A673 (cell line): ENCODE results near the gene ABCG1. TPM values are rescaled to one million over a fixed set of nuclear protein-coding genes. Genes with fewer than 3 reads are reported as not detected.

Experiments used
- BruUV-seq: library from RNA; stranded (reverse); fragments of 400-500 nt; replicated peaks from 2 replicates; lab custom pipeline; 2021; lab: Mats Ljungman, UMichigan
- CTCF ChIA-PET: fragments of 300-600 bp; sonication (Branson Sonifier 250); formaldehyde crosslinking; loops from one replicate; lab custom pipeline; 2022; ENCODE audit warnings: antibody characterized with exemption; lab: Charles Lee
- POLR2A ChIA-PET: fragments of 300-600 bp; sonication (Branson Sonifier 250); formaldehyde crosslinking; loops from one replicate; lab custom pipeline; 2022; ENCODE audit warnings: antibody characterized with exemption; ENCODE audit not compliant: low non-redundant PET; lab: Charles Lee
- DNase-seq: peaks from one replicate; pipeline ENCODE4 v3.0.0-alpha.2; 2015; ENCODE audit warnings: low spot score
- H3K27ac ChIP-seq: fragments of 200-600 bp; sonication (generic); 2 replicates; pipeline ENCODE4 v1.5.1; 2016; ENCODE audit warnings: mixed run types, low read depth, mild to moderate bottlenecking, mixed read lengths, antibody characterized with exemption, low read length; ENCODE audit not compliant: poor library complexity, severe bottlenecking
- H3K27me3 ChIP-seq: fragments of 200-600 bp; sonication (generic); replicated peaks from 2 replicates; pipeline ENCODE4 v1.6.1; 2017; ENCODE audit warnings: mixed run types, low read depth, mild to moderate bottlenecking, mixed read lengths, antibody characterized with exemption, low read length; ENCODE audit not compliant: insufficient read depth, poor library complexity
- H3K36me3 ChIP-seq: fragments of 200-600 bp; sonication (generic); 2 replicates; pipeline ENCODE4 v1.6.1; 2016; ENCODE audit warnings: mixed run types, mild to moderate bottlenecking, mixed read lengths, antibody characterized with exemption, low read length; ENCODE audit not compliant: insufficient read depth, poor library complexity, severe bottlenecking
- H3K4me1 ChIP-seq: fragments of 200-600 bp; sonication (generic); 2 replicates; pipeline ENCODE4 v1.6.1; 2017; ENCODE audit warnings: mixed run types, mild to moderate bottlenecking, mixed read lengths, antibody characterized with exemption, low read length; ENCODE audit not compliant: insufficient read depth, poor library complexity, severe bottlenecking
- H3K4me3 ChIP-seq: fragments of 200-600 bp; sonication (generic); 2 replicates; pipeline ENCODE4 v1.5.1; 2016; ENCODE audit warnings: low read depth, mixed run types, mild to moderate bottlenecking, mixed read lengths, low read length; ENCODE audit not compliant: poor library complexity, severe bottlenecking
- H3K9me3 ChIP-seq: fragments of 200-600 bp; sonication (generic); 2 replicates; pipeline ENCODE4 v1.6.1; 2016; ENCODE audit warnings: mixed run types, low read depth, mild to moderate bottlenecking, mixed read lengths, antibody characterized with exemption, low read length; ENCODE audit not compliant: poor library complexity, severe bottlenecking
- EZH2 ChIP-seq: fragments of 200-600 bp; sonication (generic); IDR thresholded peaks from 2 replicates; pipeline ENCODE4 v1.6.1; 2017; ENCODE audit warnings: borderline replicate concordance, low read depth, mild to moderate bottlenecking, mixed read lengths, antibody characterized with exemption, low read length; ENCODE audit not compliant: poor library complexity, severe bottlenecking
- intact Hi-C: fragments of 100-400 bp; cut with micrococcal nuclease; formaldehyde crosslinking; loops from one replicate; pipeline ENCODE4 v1.10.0; 2022; ENCODE audit not compliant: unreplicated experiment
- total RNA-seq: library from RNA; stranded (reverse); gene quantifications from 2 replicates; pipeline ENCODE4 v1.2.3, GENCODE V29; 2021
- TF ChIP-seq, protein P1 (sequence below): fragments of 300-800, 200-600 bp; sonication (generic); conservative IDR thresholded peaks from 2 replicates; pipeline ENCODE4 v1.5.1; 2017; ENCODE audit warnings: low read depth, mild to moderate bottlenecking, antibody characterized with exemption, low read length, moderate library complexity, mixed read lengths

The ABCG1 gene
- total RNA-seq, 1 experiment from 2014 or later, result 3.4 TPM

DNA sequence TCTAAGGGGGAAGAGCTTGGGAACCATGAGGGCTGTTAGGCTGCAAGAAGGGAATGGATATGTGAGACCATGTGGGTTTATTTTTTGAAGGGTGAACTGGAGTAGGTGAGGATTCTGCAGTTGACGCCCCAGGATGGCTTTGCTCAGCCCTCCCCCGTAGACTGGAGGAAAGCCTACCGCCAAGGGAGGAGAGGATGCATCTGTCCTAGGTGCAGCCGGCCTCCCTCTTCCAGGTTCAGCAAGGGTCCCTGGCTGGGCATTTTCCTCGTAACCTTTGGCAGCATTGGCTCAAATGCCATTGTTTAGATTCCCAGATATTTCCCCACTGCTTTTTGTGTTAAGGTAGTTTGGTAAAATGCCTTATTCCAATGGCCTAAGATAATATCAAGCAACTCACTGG, 79.7 kb downstream of the ABCG1 start:
- no TSS peak for BruUV-seq
- no peak for DNase-seq
- Histone ChIP-seq H3K36me3 (no peaks in the 10 kb centered on the region), H3K27me3 (no peaks in the 10 kb centered on the region), H3K4me1 (no peaks in the 10 kb centered on the region), H3K9me3 (no peaks in the 10 kb centered on the region), H3K27ac (no peak overlapping the region), H3K4me3 (no peak overlapping the region)
- POLR2A ChIA-PET, result no interaction called here
- no peak for TF ChIP-seq EZH2
- TF ChIP-seq, protein P1, sequence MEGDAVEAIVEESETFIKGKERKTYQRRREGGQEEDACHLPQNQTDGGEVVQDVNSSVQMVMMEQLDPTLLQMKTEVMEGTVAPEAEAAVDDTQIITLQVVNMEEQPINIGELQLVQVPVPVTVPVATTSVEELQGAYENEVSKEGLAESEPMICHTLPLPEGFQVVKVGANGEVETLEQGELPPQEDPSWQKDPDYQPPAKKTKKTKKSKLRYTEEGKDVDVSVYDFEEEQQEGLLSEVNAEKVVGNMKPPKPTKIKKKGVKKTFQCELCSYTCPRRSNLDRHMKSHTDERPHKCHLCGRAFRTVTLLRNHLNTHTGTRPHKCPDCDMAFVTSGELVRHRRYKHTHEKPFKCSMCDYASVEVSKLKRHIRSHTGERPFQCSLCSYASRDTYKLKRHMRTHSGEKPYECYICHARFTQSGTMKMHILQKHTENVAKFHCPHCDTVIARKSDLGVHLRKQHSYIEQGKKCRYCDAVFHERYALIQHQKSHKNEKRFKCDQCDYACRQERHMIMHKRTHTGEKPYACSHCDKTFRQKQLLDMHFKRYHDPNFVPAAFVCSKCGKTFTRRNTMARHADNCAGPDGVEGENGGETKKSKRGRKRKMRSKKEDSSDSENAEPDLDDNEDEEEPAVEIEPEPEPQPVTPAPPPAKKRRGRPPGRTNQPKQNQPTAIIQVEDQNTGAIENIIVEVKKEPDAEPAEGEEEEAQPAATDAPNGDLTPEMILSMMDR, result no peak
- CTCF ChIA-PET, result no interaction called here
- intact Hi-C loops, result no loop called here

DNA sequence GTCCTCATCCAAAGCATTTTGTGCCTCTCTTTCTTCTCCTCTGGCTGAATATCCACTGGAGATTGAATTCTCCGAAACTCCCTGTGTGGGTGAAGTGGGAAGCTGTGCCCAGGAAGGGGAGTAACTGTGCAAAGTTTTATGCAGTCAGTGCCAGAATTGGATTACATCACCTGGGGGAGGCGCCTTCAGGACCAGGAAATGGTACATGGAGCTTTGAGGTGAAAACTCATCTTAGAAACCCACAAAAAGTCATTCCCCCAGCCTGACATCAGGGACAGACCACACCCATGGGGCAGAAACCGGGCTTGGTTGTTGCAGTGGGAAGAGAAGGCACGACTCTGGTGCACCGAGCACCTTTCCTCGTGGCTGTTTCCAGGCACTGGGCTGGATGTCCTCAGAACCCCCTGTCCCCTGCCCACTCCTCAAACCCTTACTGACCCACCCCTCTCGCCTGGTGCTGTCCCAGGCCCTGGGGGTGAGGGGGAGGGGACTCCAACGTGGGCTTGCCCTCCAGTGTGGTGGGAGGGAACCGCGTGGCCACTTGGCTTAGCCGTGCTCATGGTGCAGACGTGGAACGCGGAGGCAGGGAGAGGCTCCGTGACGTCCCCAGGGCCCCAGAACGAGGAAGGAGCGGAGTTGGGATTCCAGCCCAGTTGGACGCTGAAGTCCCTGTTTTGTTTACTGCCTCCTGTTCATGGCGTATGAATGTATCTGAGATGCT, 80.5 kb downstream of the ABCG1 start:
- no peak overlapping the region for H3K4me3 ChIP-seq
- H3K27me3 ChIP-seq, result no peaks in the 10 kb centered on the region
- no peak for TF ChIP-seq EZH2
- TF ChIP-seq, protein P1, result no peak
- no TSS peak for BruUV-seq
- no peak overlapping the region for H3K27ac ChIP-seq
- H3K36me3 ChIP-seq, result no peaks in the 10 kb centered on the region
- intact Hi-C loops, result no loop called here
- ChIA-PET POLR2A (no interaction called here), CTCF (no interaction called here)
- no peaks in the 10 kb centered on the region for H3K4me1 ChIP-seq
- DNase-seq, result no peak
- H3K9me3 ChIP-seq, result no peaks in the 10 kb centered on the region

DNA sequence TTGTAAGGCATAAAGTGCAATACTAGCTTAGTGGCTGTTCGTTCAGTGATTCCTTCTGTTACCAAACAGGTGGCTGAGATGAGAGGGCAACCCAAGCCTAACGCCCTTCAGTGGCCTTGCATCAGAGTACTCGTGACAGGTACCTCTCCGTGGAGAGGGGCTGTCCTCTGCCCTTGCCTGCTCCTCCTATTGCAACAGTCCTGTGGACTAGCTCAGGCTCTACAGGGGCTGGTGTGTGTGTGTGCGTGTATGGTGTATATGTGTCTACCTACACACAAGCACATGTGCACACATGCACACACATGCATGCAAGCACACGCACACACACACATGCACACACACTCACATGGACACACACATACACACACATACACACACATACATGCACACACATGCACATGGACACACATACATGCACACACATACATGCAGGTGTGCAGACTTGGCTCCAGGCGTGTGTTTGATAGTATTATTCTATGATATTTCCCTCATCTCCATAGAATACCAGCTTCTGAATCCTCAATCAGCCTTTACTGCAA, 81.2 kb downstream of the ABCG1 start:
- Histone ChIP-seq H3K36me3 (no peaks in the 10 kb centered on the region), H3K27ac (no peak overlapping the region), H3K4me3 (no peak overlapping the region), H3K4me1 (no peaks in the 10 kb centered on the region), H3K27me3 (no peaks in the 10 kb centered on the region), H3K9me3 (no peaks in the 10 kb centered on the region)
- ChIA-PET POLR2A (no interaction called here), CTCF (no interaction called here)
- no TSS peak for BruUV-seq
- no peak for DNase-seq
- intact Hi-C loops, result no loop called here
- TF ChIP-seq, protein P1, result no peak
- TF ChIP-seq EZH2, result no peak
